ENCODE results near the gene GMCL2.
"Not testable (repeated sequence)": the region's sequence is repeated elsewhere in the genome, so short reads cannot be mapped to it uniquely, and the experiment has no call there.

GMCL2 gene

GRCh38 chr5:178231539-178232123 lies 44.5 kb upstream of the GMCL2 start:
- H3K9me3 ChIP-seq (ENCODE audit: control insufficient read depth, low read length): no peaks in the 10 kb centered on the region
- no peaks in the 10 kb centered on the region for H3K36me3 ChIP-seq (ENCODE audit: control insufficient read depth, insufficient read depth, low read length)
- no peaks in the 10 kb centered on the region for H3K27me3 ChIP-seq (ENCODE audit: control insufficient read depth, insufficient read depth, low read length)
- H3K9ac ChIP-seq: peak overlapping the region; percentile 63
- H3K4me1 ChIP-seq: peaks cover 7% of the 10 kb centered on the region
- peak overlapping the region; percentile 72 for H3K4me2 ChIP-seq (ENCODE audit: low read length)
- no peaks in the 10 kb centered on the region for H3K79me2 ChIP-seq
- peak overlapping the region; percentile 68 for H3K4me3 ChIP-seq (ENCODE audit: low read depth, low read length)
- H2AFZ ChIP-seq: peak overlapping the region; percentile 99
- H3K27ac ChIP-seq: peak overlapping the region; percentile 74
- no peak for TF ChIP-seq CTCF (IDR thresholded peaks at IDR 0.05)

- peak overlapping the region; percentile 68 for H3K4me3 ChIP-seq (ENCODE audit: low read depth, low read length)
- no peak for TF ChIP-seq CTCF (IDR thresholded peaks at IDR 0.05)
- H3K27me3 ChIP-seq (ENCODE audit: control insufficient read depth, insufficient read depth, low read length): no peaks in the 10 kb centered on the region
- H3K27ac ChIP-seq: no peak overlapping the region
- no peak overlapping the region for H3K9ac ChIP-seq
- peak overlapping the region; percentile 72 for H3K4me2 ChIP-seq (ENCODE audit: low read length)
- H2AFZ ChIP-seq: no peak overlapping the region
- no peaks in the 10 kb centered on the region for H3K9me3 ChIP-seq (ENCODE audit: control insufficient read depth, low read length)
- H3K4me1 ChIP-seq: peaks cover 7% of the 10 kb centered on the region
- H3K36me3 ChIP-seq (ENCODE audit: control insufficient read depth, insufficient read depth, low read length): no peaks in the 10 kb centered on the region
- H3K79me2 ChIP-seq: no peaks in the 10 kb centered on the region
Observed at GRCh38 chr5:178230879-178231538, 43.8 kb upstream of the GMCL2 start.

DNA sequence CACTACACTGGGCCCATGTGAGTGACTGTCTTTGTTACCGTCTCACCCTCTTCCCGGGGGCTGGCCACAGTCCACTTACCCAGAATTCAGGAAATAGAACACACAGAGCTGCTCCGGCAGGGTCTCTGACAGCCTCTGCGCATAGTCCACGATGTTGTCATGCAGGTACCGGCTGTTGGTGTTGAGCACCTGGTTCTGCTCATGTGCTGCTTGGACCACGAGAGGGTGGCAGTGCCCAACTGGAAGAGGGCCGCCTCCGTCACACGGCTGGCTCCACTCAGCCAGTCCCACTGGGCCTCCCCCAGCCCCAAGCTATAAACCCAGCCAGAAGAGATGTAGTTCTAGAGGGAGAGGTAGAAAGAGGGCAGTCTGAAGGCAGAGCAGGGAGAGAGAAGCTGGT lies 42.7 kb upstream of the GMCL2 start:
- H3K4me1 ChIP-seq: peaks cover 7% of the 10 kb centered on the region
- no peaks in the 10 kb centered on the region for H3K79me2 ChIP-seq
- no peak overlapping the region for H3K9ac ChIP-seq
- no peaks in the 10 kb centered on the region for H3K9me3 ChIP-seq (ENCODE audit: control insufficient read depth, low read length)
- no peak overlapping the region for H3K27ac ChIP-seq
- H3K4me2 ChIP-seq (ENCODE audit: low read length): no peak overlapping the region
- no peaks in the 10 kb centered on the region for H3K36me3 ChIP-seq (ENCODE audit: control insufficient read depth, insufficient read depth, low read length)
- no peaks in the 10 kb centered on the region for H3K27me3 ChIP-seq (ENCODE audit: control insufficient read depth, insufficient read depth, low read length)
- H3K4me3 ChIP-seq (ENCODE audit: low read depth, low read length): no peak overlapping the region
- no peak overlapping the region for H2AFZ ChIP-seq
- TF ChIP-seq CTCF (IDR thresholded peaks at IDR 0.05): no peak

DNA sequence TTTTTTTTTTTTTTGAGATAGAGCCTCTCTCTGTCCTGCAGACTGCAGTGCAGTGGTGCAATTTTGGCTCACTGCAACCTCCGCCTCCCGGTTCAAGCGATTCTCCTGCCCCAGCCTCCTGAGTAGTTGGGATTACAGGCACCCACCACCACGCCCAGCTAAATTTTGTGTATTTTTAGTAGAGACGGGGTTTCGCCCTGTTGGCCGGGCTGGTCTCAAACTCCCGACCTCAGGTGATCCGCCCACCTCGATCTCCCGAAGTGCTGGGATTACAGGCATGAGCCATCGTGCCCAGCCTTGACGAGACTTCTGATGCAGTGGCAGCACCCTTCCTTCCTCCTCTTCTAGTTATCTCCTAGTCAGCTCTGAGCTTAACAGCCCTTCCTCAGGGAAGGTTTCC lies 41.9 kb upstream of the GMCL2 start:
- H3K9me3 ChIP-seq (ENCODE audit: control insufficient read depth, low read length); H3K36me3 ChIP-seq (ENCODE audit: control insufficient read depth, insufficient read depth, low read length): not testable (repeated sequence)

GRCh38 chr5:178228609-178229008 lies 41.4 kb upstream of the GMCL2 start:
- no peaks in the 10 kb centered on the region for H3K36me3 ChIP-seq (ENCODE audit: control insufficient read depth, insufficient read depth, low read length)

More for the DNA sequence above, 41.9 kb upstream of the GMCL2 start:
- H3K9ac ChIP-seq; H3K4me2 ChIP-seq (ENCODE audit: low read length); H2AFZ ChIP-seq; H3K27me3 ChIP-seq (ENCODE audit: control insufficient read depth, insufficient read depth, low read length); H3K27ac ChIP-seq; H3K4me3 ChIP-seq (ENCODE audit: low read depth, low read length); H3K4me1 ChIP-seq; H3K79me2 ChIP-seq: not testable (repeated sequence)

More at GRCh38 chr5:178228609-178229008, 41.4 kb upstream of the GMCL2 start:
- H3K27ac ChIP-seq: no peak overlapping the region
- H3K4me3 ChIP-seq (ENCODE audit: low read depth, low read length): no peak overlapping the region
- TF ChIP-seq CTCF (IDR thresholded peaks at IDR 0.05): no peak
- no peak overlapping the region for H2AFZ ChIP-seq
- no peaks in the 10 kb centered on the region for H3K9me3 ChIP-seq (ENCODE audit: control insufficient read depth, low read length)
- peaks cover 7% of the 10 kb centered on the region for H3K4me1 ChIP-seq
- no peak overlapping the region for H3K9ac ChIP-seq
- H3K27me3 ChIP-seq (ENCODE audit: control insufficient read depth, insufficient read depth, low read length): no peaks in the 10 kb centered on the region
- H3K79me2 ChIP-seq: no peaks in the 10 kb centered on the region
- no peak overlapping the region for H3K4me2 ChIP-seq (ENCODE audit: low read length)

Measured in parathyroid adenoma (tissue), 2 donors.